H1 (cell line): Measurements from ENCODE around the gene BARX1.

Source experiments
- CBX8 ChIP-seq: fragments of 300-800, 300-1000 bp; sonication (generic); IDR thresholded peaks from 2 replicates; pipeline ENCODE4 v1.7.1; 2016; ENCODE audit warnings: low read depth, low read length, borderline replicate concordance
- GTF2F1 ChIP-seq: IDR thresholded peaks from 2 replicates; pipeline ENCODE4 v1.6.1; 2012; ENCODE audit warnings: low read depth, low read length, improper control_type of control experiment, borderline replicate concordance
- MAFK ChIP-seq: IDR thresholded peaks from 2 replicates; pipeline ENCODE4 v1.6.1; 2012; ENCODE audit warnings: low read depth, mild to moderate bottlenecking, improper control_type of control experiment, low read length
- POLR2A ChIP-seq, 2 experiments: IDR thresholded peaks; 1 replicate in 1 of 2; 2 replicates in 1 of 2; pipeline ENCODE4 v1.6.1; 2011; ENCODE audit warnings: low read depth in 2 of 2, low read length in 2 of 2, mild to moderate bottlenecking in 2 of 2; ENCODE audit errors: control extremely low read depth in 1 of 2
- TBP ChIP-seq: IDR thresholded peaks from 2 replicates; pipeline ENCODE4 v1.6.1; 2011; ENCODE audit warnings: low read depth, low read length, improper control_type of control experiment
- USF2 ChIP-seq: IDR thresholded peaks from 2 replicates; pipeline ENCODE4 v1.6.1; 2011; ENCODE audit warnings: low read length, improper control_type of control experiment
- TF ChIP-seq, protein P1 (sequence below), 3 experiments: IDR thresholded peaks; 1 replicate in 2 of 3; 2 replicates in 1 of 3; pipeline versions ENCODE4 v1.5.1 to v1.6.1; 2011; ENCODE audit warnings: low read length in 3 of 3, mild to moderate bottlenecking in 3 of 3, inconsistent platforms in 2 of 3, low read depth in 1 of 3, moderate library complexity in 1 of 3; ENCODE audit not compliant: insufficient read depth in 1 of 3; ENCODE audit errors: control extremely low read depth in 1 of 3

DNA sequence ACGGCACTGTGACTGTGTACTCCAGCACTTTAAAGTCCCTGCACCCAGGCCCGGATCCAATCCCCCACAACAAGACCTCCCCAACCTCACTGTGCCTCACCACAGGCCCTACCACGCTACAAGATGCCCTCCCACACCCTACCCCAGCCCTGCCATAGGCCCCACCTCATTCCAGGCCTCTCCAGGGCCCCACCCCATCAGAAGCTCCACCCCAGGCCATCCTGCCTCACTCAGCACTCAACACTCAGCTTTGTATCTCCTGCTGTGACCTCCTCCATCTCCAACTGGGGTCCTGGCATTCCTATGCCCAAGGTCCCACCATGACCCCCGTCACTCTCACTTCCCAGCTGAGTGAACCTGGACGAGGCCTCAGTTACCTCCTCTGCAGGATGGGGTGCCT is 38.8 kb downstream of the BARX1 start:
- TF ChIP-seq, protein P1, sequence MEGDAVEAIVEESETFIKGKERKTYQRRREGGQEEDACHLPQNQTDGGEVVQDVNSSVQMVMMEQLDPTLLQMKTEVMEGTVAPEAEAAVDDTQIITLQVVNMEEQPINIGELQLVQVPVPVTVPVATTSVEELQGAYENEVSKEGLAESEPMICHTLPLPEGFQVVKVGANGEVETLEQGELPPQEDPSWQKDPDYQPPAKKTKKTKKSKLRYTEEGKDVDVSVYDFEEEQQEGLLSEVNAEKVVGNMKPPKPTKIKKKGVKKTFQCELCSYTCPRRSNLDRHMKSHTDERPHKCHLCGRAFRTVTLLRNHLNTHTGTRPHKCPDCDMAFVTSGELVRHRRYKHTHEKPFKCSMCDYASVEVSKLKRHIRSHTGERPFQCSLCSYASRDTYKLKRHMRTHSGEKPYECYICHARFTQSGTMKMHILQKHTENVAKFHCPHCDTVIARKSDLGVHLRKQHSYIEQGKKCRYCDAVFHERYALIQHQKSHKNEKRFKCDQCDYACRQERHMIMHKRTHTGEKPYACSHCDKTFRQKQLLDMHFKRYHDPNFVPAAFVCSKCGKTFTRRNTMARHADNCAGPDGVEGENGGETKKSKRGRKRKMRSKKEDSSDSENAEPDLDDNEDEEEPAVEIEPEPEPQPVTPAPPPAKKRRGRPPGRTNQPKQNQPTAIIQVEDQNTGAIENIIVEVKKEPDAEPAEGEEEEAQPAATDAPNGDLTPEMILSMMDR (IDR thresholded peaks at IDR 0.05; ENCODE audit: control extremely low read depth in 1 of 3, insufficient read depth in 1 of 3, low read depth in 1 of 3, low read length in 3 of 3), result no peak
- no peak for TF ChIP-seq POLR2A (IDR thresholded peaks at IDR 0.05; ENCODE audit: control extremely low read depth in 1 of 2, low read depth in 2 of 2, low read length in 2 of 2)
- no peak for TF ChIP-seq MAFK
- TF ChIP-seq TBP, result no peak
- TF ChIP-seq CBX8, result no peak
- no peak for TF ChIP-seq GTF2F1
- no peak for TF ChIP-seq USF2
